H1 (cell line): ENCODE data around the gene CTIF. TPM values are rescaled to one million over a fixed set of nuclear protein-coding genes. Genes with fewer than 3 reads are reported as not detected.
A peak's percentile ranks its signal among the peaks of the same experiment; 100 is the strongest.

Experiments
- CTCF ChIA-PET: fragments of 300-600 bp; sonication (Branson Sonifier 250); formaldehyde crosslinking; loops from one replicate; lab custom pipeline; 2021; ENCODE audit not compliant: partially characterized antibody; lab: Charles Lee
- POLR2A ChIA-PET: fragments of 300-600 bp; sonication (Branson Sonifier 250); formaldehyde crosslinking; loops from one replicate; lab custom pipeline; 2021; ENCODE audit warnings: inconsistent platforms; ENCODE audit not compliant: partially characterized antibody; lab: Charles Lee
- DNase-seq, 2 experiments: peaks; one replicate each; pipeline versions ENCODE4 v3.0.0 to v3.0.0-alpha.2; 2010 to 2022; ENCODE audit warnings: low spot score in 2 of 2, low read depth in 1 of 2, mixed read lengths in 1 of 2
- FAIRE-seq: peaks from 2 replicates; lab custom pipeline; 2011; peaks lifted over from hg19 to GRCh38; lab: Jason Lieb, UNC
- H2AFZ ChIP-seq: 2 replicates; pipeline ENCODE4 v1.8.1; 2012; ENCODE audit warnings: low read length, inconsistent platforms
- H2AK5ac ChIP-seq: 2 replicates; pipeline ENCODE4 v1.6.1; 2013; ENCODE audit warnings: low read depth, low read length
- H2BK120ac ChIP-seq: replicated peaks from 2 replicates; pipeline ENCODE3; 2013; ENCODE audit warnings: low read depth, low read length, inconsistent platforms
- H2BK12ac ChIP-seq: 2 replicates; pipeline ENCODE4 v1.6.1; 2013; ENCODE audit warnings: low read depth, low read length
- H2BK15ac ChIP-seq: 2 replicates; pipeline ENCODE4 v1.6.1; 2013; ENCODE audit warnings: low read length
- H2BK20ac ChIP-seq: 2 replicates; pipeline ENCODE4 v1.6.1; 2013; ENCODE audit warnings: low read length
- H2BK5ac ChIP-seq: 2 replicates; pipeline ENCODE4 v1.6.1; 2013; ENCODE audit warnings: low read depth, low read length
- H3K14ac ChIP-seq: 2 replicates; pipeline ENCODE4 v1.6.1; 2013; ENCODE audit warnings: inconsistent platforms; ENCODE audit not compliant: insufficient read length
- H3K18ac ChIP-seq: 2 replicates; pipeline ENCODE4 v1.6.1; 2013; ENCODE audit warnings: low read length; ENCODE audit errors: extremely low read depth
- H3K23ac ChIP-seq: 2 replicates; pipeline ENCODE4 v1.6.1; 2013; ENCODE audit warnings: inconsistent platforms; ENCODE audit not compliant: insufficient read length
- H3K23me2 ChIP-seq: 2 replicates; pipeline ENCODE4 v1.6.1; 2013; ENCODE audit warnings: low read depth, low read length
- H3K27ac ChIP-seq: 2 replicates; pipeline ENCODE4 v1.6.1; 2011; ENCODE audit warnings: low read depth, low read length, inconsistent platforms
- H3K27me3 ChIP-seq, 4 experiments: replicated peaks in 1 of 4; 1 replicate in 1 of 4; 2 replicates in 3 of 4; pipeline versions ENCODE4 v1.6.1 to v1.8.1; 2011 to 2013; ENCODE audit warnings: low read length in 3 of 4, mild to moderate bottlenecking in 3 of 4, inconsistent platforms in 2 of 4, mixed read lengths in 2 of 4, moderate library complexity in 1 of 4; ENCODE audit not compliant: control insufficient read depth in 3 of 4, insufficient read depth in 3 of 4; ENCODE audit errors: extremely low read depth in 1 of 4
- H3K36me3 ChIP-seq, 4 experiments: 2 replicates each; pipeline versions ENCODE4 v1.6.1 to v1.8.1; 2011 to 2013; ENCODE audit warnings: mild to moderate bottlenecking in 4 of 4, low read length in 3 of 4, moderate library complexity in 2 of 4, control low read depth in 1 of 4, inconsistent platforms in 1 of 4; ENCODE audit not compliant: insufficient read depth in 4 of 4, control insufficient read depth in 2 of 4
- H3K4ac ChIP-seq: replicated peaks from 2 replicates; pipeline ENCODE3; 2013; ENCODE audit warnings: low read length, low read depth, mixed read lengths, inconsistent platforms; ENCODE audit not compliant: insufficient read length
- H3K4me1 ChIP-seq, 4 experiments: replicated peaks in 1 of 4; 1 replicate in 1 of 4; 2 replicates in 3 of 4; pipeline versions ENCODE4 v1.6.1 to v1.8.1; 2011 to 2013; ENCODE audit warnings: low read length in 3 of 4, inconsistent platforms in 2 of 4, mixed read lengths in 1 of 4; ENCODE audit not compliant: insufficient read depth in 4 of 4, control insufficient read depth in 3 of 4
- H3K4me2 ChIP-seq, 2 experiments: 2 replicates each; pipeline versions ENCODE4 v1.6.1 to v1.8.1; 2011 to 2013; ENCODE audit warnings: low read depth in 2 of 2, low read length in 2 of 2, control low read depth in 1 of 2, inconsistent platforms in 1 of 2, mild to moderate bottlenecking in 1 of 2; ENCODE audit not compliant: insufficient read depth in 1 of 2
- H3K4me3 ChIP-seq, 4 experiments: fragments of 200-600, 300-600 bp in 1 of 4; sonication (generic), shearing (Covaris generic), sonication (Bioruptor Twin) in 1 of 4; 2 replicates each; pipeline versions ENCODE4 v1.5.1 to v1.8.1; 2011 to 2016; ENCODE audit warnings: low read length in 4 of 4, low read depth in 3 of 4, control low read depth in 2 of 4, inconsistent platforms in 2 of 4, mild to moderate bottlenecking in 2 of 4, mixed read lengths in 1 of 4, moderate library complexity in 1 of 4; ENCODE audit not compliant: insufficient read depth in 2 of 4; ENCODE audit errors: extremely low read depth in 1 of 4
- H3K56ac ChIP-seq: replicated peaks from 2 replicates; pipeline ENCODE3; 2013; ENCODE audit warnings: low read depth, mild to moderate bottlenecking, mixed read lengths, low read length, inconsistent platforms; ENCODE audit not compliant: insufficient read length
- H3K79me1 ChIP-seq: 2 replicates; pipeline ENCODE4 v1.6.1; 2013; ENCODE audit warnings: low read depth, low read length, control low read depth
- H3K79me2 ChIP-seq, 2 experiments: 2 replicates each; pipeline versions ENCODE4 v1.6.1 to v1.8.1; 2012 to 2013; ENCODE audit warnings: low read length in 2 of 2, mild to moderate bottlenecking in 2 of 2, inconsistent platforms in 1 of 2; ENCODE audit not compliant: insufficient read depth in 2 of 2, control insufficient read depth in 1 of 2
- H3K9ac ChIP-seq, 4 experiments: replicated peaks in 1 of 4; 1 replicate in 1 of 4; 2 replicates in 3 of 4; pipeline versions ENCODE4 v1.6.1 to v1.8.1; 2011 to 2013; ENCODE audit warnings: low read depth in 3 of 4, low read length in 3 of 4, control low read depth in 2 of 4, mild to moderate bottlenecking in 2 of 4, moderate library complexity in 2 of 4, inconsistent platforms in 1 of 4; ENCODE audit errors: extremely low read depth in 1 of 4
- H3K9me3 ChIP-seq, 2 experiments: 2 replicates each; pipeline versions ENCODE4 v1.6.1 to v1.8.1; 2012 to 2013; ENCODE audit warnings: mild to moderate bottlenecking in 2 of 2, moderate library complexity in 2 of 2, control low read depth in 1 of 2, inconsistent platforms in 1 of 2, low read depth in 1 of 2, low read length in 1 of 2, mixed read lengths in 1 of 2; ENCODE audit not compliant: insufficient read depth in 2 of 2
- H4K20me1 ChIP-seq, 2 experiments: replicated peaks in 1 of 2; 2 replicates each; pipeline versions ENCODE3 to v1.8.1; 2011 to 2013; ENCODE audit warnings: inconsistent platforms in 2 of 2, low read length in 2 of 2, mild to moderate bottlenecking in 1 of 2; ENCODE audit not compliant: insufficient read depth in 2 of 2, control insufficient read depth in 1 of 2
- H4K5ac ChIP-seq: 2 replicates; pipeline ENCODE4 v1.6.1; 2013; ENCODE audit warnings: low read length, low read depth, mixed read lengths, inconsistent platforms; ENCODE audit not compliant: insufficient read length
- H4K8ac ChIP-seq: 2 replicates; pipeline ENCODE4 v1.8.0; 2013; ENCODE audit warnings: mild to moderate bottlenecking, moderate library complexity, low read length, inconsistent platforms; ENCODE audit not compliant: insufficient read depth; ENCODE audit errors: extremely low read depth
- H4K91ac ChIP-seq: replicated peaks from 2 replicates; pipeline ENCODE3; 2013; ENCODE audit warnings: low read length, mixed read lengths, inconsistent platforms; ENCODE audit not compliant: insufficient read length
- CREB1 ChIP-seq: IDR thresholded peaks from 2 replicates; pipeline ENCODE4 v1.6.1; 2012; ENCODE audit warnings: inconsistent platforms
- POLR2A ChIP-seq, 2 experiments: IDR thresholded peaks; 1 replicate in 1 of 2; 2 replicates in 1 of 2; pipeline ENCODE4 v1.6.1; 2011; ENCODE audit warnings: low read depth in 2 of 2, low read length in 2 of 2, mild to moderate bottlenecking in 2 of 2; ENCODE audit errors: control extremely low read depth in 1 of 2
- POLR2AphosphoS5 ChIP-seq: IDR thresholded peaks from 2 replicates; pipeline ENCODE4 v1.6.1; 2011; ENCODE audit warnings: low read depth, low read length
- SIX5 ChIP-seq: IDR thresholded peaks from 2 replicates; pipeline ENCODE4 v1.6.1; 2011; ENCODE audit warnings: mild to moderate bottlenecking, low read depth, low read length
- SP1 ChIP-seq: IDR thresholded peaks from 2 replicates; pipeline ENCODE4 v1.6.1; 2011; ENCODE audit warnings: low read depth, low read length
- SP4 ChIP-seq: IDR thresholded peaks from 2 replicates; pipeline ENCODE4 v1.6.1; 2012; ENCODE audit warnings: low read length, inconsistent platforms
- TAF7 ChIP-seq: optimal IDR thresholded peaks from 2 replicates; pipeline ENCODE3; 2011; ENCODE audit warnings: low read depth, mild to moderate bottlenecking, inconsistent platforms, low read length, moderate library complexity, borderline replicate concordance
- YY1 ChIP-seq: IDR thresholded peaks from 2 replicates; pipeline ENCODE4 v1.6.1; 2011; ENCODE audit warnings: low read depth, mild to moderate bottlenecking, low read length
- WGBS, 2 experiments: shearing (Covaris generic) in 1 of 2; methylation state at CpG; one replicate each; pipeline versions ENCODE4 v1.1.6 to v1.1.7; 2013 to 2015; ENCODE audit warnings: low lambda C conversion rate in 2 of 2, mixed read lengths in 2 of 2, inconsistent platforms in 1 of 2, low coverage in 1 of 2, missing lambda C conversion rate in 1 of 2; ENCODE audit not compliant: insufficient replicate concordance in 2 of 2, insufficient coverage in 1 of 2, insufficient read length in 1 of 2; ENCODE audit errors: extremely low coverage in 1 of 2, missing lambda C conversion rate in 1 of 2; 5-methylcytosine and 5-hydroxymethylcytosine counted together
- long read RNA-seq, 2 experiments: library from RNA in 1 of 2; library from capped mRNA in 1 of 2; stranded (forward); transcript quantifications; one replicate each; pipeline ENCODE4 v2.0.0, GENCODE V29; 2021; ENCODE audit warnings: inconsistent platforms in 1 of 2
- polyA minus RNA-seq, 3 experiments: library from RNA; depleted of rRNA, polyadenylated mRNA; stranded (reverse); fragments of >200 nt; gene quantifications; 1 replicate in 2 of 3; 2 replicates in 1 of 3; pipeline ENCODE4 v1.2.3, GENCODE V29; 2011
- polyA plus RNA-seq, 7 experiments: library from polyadenylated mRNA; depleted of rRNA in 3 of 7; stranded (reverse) in 5 of 7; unstranded in 2 of 7; fragments of >200 nt in 5 of 7; fragments of 200-250 nt in 2 of 7; gene quantifications; 1 replicate in 5 of 7; 2 replicates in 1 of 7; 4 replicates in 1 of 7; pipeline versions ENCODE4 v1.2.1 to v1.2.3, GENCODE V29; 2011 to 2013; ENCODE audit warnings: missing spikeins in 2 of 7, mixed read lengths in 2 of 7
- total RNA-seq: library from RNA; stranded (reverse); fragmentation: NEBNext Ultra II Directional; extraction: Animal tissue kit (Norgen Biotek cat#: 25700); gene quantifications from 2 replicates; pipeline ENCODE4 v1.2.1, GENCODE V29; 2021
- TF ChIP-seq, protein P1 (sequence below): IDR thresholded peaks from 2 replicates; pipeline ENCODE4 v1.6.1; 2012; ENCODE audit warnings: inconsistent platforms

Gene CTIF
- total RNA-seq (17.8 and 22.0 TPM in 2 replicates), polyA plus RNA-seq (2011; rRNA removed) (9.0 and 9.3 TPM in 2 replicates), polyA minus RNA-seq (2011; rRNA and poly(A)+ RNA removed) (15.8 and 16.2 TPM in 2 replicates)
- polyA plus RNA-seq (2011; cell fraction: cytosol; rRNA removed): 12.2 TPM
- 73.5 TPM for polyA plus RNA-seq (2011; cell fraction: nucleus; rRNA removed)
- 12.2 to 20.1 TPM (median 18.8 TPM) in 4 replicates for polyA plus RNA-seq (2012, experiment 1 of 2)
- 6.9 TPM for polyA plus RNA-seq (2012, experiment 2 of 2)
- 11.2 TPM for polyA plus RNA-seq (2013, experiment 1 of 2)
- polyA plus RNA-seq (2013, experiment 2 of 2): 9.2 TPM
- 11.4 TPM for polyA minus RNA-seq (2011; cell fraction: cytosol; rRNA and poly(A)+ RNA removed)
- 38.2 TPM for polyA minus RNA-seq (2011; cell fraction: nucleus; rRNA and poly(A)+ RNA removed)
- long read RNA-seq, experiment 1, partial matches to known transcripts: 5 of 16 reads
- long read RNA-seq, experiment 1, other reads (novel, unspliced or antisense): 11 of 16 reads
- long read RNA-seq, experiment 2, partial matches to known transcripts: 0 of 3 reads
- long read RNA-seq, experiment 2, other reads (novel, unspliced or antisense): 3 of 3 reads

DNA sequence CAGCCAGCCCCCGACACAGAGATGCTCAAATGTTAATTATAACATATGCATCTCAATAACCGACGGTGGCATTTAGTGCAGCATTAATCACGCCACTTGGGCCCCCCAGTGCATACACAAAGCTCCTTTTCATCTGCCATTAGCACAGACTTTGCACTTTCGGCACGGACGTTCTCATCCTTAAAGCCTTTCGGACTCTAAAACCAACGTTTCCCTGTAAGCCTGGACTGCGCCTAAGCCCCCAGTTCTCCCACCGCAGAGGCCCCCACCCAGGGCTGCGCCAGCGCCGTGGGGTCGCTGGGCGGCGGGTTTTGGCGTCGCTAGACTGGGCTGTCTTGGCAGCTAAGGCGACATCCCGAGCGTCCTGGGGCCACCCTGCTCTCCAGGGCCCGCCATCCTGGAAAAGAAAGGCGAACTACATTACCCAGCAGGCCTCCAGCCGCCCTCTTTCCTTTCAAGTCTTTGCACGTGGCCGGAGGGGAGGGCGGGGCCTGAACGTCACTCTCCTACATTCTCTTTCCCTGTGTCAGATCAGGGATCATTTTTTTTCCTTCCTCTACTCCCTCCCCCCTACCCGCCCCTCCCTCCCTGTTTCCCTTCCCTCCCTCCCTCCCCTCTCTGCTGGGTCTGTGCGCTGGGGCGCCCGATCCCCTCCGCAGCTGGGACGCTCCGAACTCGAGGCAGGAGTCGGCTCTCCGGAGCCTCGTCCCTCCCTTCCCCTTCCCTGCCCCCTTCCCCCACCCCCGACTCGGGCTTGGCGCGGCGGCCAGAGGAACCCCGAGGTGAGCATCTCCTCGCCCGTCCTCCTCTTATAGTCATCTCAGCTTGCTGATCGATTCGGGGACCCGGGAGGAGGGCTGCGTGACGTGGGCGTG, at the start of gene CTIF:
Gene CTIF, plus strand, starts transcription at position 501 of the 875 bp plus-strand sequence. CDS start 80,535 bp downstream, outside the sequence.
- Histone ChIP-seq H3K27ac (peak within 1 kb of the TSS; percentile 77), H3K23ac (no peak within 1 kb of the TSS), H4K8ac (peak within 1 kb of the TSS; percentile 68), H2BK5ac (peak within 1 kb of the TSS; percentile 79; the same call in 1 of the 2 replicates), H3K56ac (no peak within 1 kb of the TSS), H3K4me3 (peak within 1 kb of the TSS; percentile 70 to 92 (median 76)), H3K14ac (peak within 1 kb of the TSS; percentile 38), H3K18ac (peak within 1 kb of the TSS; percentile 89), H3K4me2 (peak within 1 kb of the TSS; percentile 81 to 98), H2BK20ac (no peak within 1 kb of the TSS), H2BK12ac (no peak within 1 kb of the TSS), H3K36me3 (no peaks in the 10 kb centered on the region), H3K79me1 (0 out of 2 replicates have a peak, but pooled peaks cover under 1% of the 10 kb centered on the region), H4K5ac (peak within 1 kb of the TSS; percentile 67), H4K20me1 (peaks cover 0 to 5% of the 10 kb centered on the region in 2 experiments), H3K23me2 (peaks cover 20% of the 10 kb centered on the region), H2BK120ac (peak within 1 kb of the TSS; percentile 63), H3K4me1 (peaks cover 20 to 36% (median 21%) of the 10 kb centered on the region in 4 experiments), H2AK5ac (no peak within 1 kb of the TSS), H3K4ac (peak within 1 kb of the TSS; percentile 75), H3K79me2 (peaks cover 0 to 4% of the 10 kb centered on the region in 2 experiments; a peak in 2 of 4 replicates), H3K9ac (peak within 1 kb of the TSS; percentile 29 to 76 (median 72); a peak in 6 of 7 replicates), H2AFZ (peak within 1 kb of the TSS; percentile 76; the same call in 1 of the 2 replicates), H2BK15ac (no peak within 1 kb of the TSS), H3K9me3 (no peaks in the 10 kb centered on the region), H4K91ac (peak within 1 kb of the TSS; percentile 91), H3K27me3 (peaks cover 0 to 9% (median 3%) of the 10 kb centered on the region in 4 experiments; a peak in 4 of 7 replicates)
- ChIA-PET CTCF (interaction anchor here (0.7 to 3.3 kb wide), 6 partner anchors 33 to 129 kb away, joined by 3 to 21 read pairs (median 4); no protein-coding TSS in a partner anchor), POLR2A (interaction anchor here (0.7 to 1.9 kb wide), 10 partner anchors 9 to 608 kb away, joined by 3 to 5 read pairs (median 3); no protein-coding TSS in a partner anchor)
- DNase-seq: peak; percentile 93 to 95
- WGBS, 2 experiments: 2% methylated on average over 28 of the region's 54 CpGs; no CpG with 5 or more reads in 1 of the 2 experiments
- peak; percentile 24 for FAIRE-seq
- TF ChIP-seq YY1 (peak; percentile 95), CREB1 (peak; percentile 71), SP4 (peak; percentile 70; the same call in 1 of the 2 replicates), POLR2A (IDR thresholded peaks at IDR 0.05; ENCODE audit: control extremely low read depth in 1 of 2, low read depth in 2 of 2, low read length in 2 of 2) (peak in 1 of 2 experiments; percentile 69; a peak in 2 of 3 replicates), POLR2AphosphoS5 (peak; percentile 50; the same call in 1 of the 2 replicates), TAF7 (peak; percentile 59), SIX5 (peak; percentile 77), SP1 (peak; percentile 57; the same call in 1 of the 2 replicates)
- TF ChIP-seq, protein P1, sequence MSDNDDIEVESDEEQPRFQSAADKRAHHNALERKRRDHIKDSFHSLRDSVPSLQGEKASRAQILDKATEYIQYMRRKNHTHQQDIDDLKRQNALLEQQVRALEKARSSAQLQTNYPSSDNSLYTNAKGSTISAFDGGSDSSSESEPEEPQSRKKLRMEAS: peak; percentile 90
